Right renal cortex interstitium (tissue), 3 donors: ENCODE measurements around the gene RPL5. TPM values are rescaled to one million over a fixed set of nuclear protein-coding genes. Genes with fewer than 3 reads are reported as not detected.

Experiments
- DNase-seq, 3 donors: peaks; one replicate each; pipeline ENCODE4 v3.0.0-alpha.2; 2013; ENCODE audit warnings: low read depth in 3 of 3, low spot score in 2 of 3
- polyA plus RNA-seq, 3 donors: library from polyadenylated mRNA; unstranded; fragments of 120-200 nt; gene quantifications; one replicate each; pipeline ENCODE4 v1.2.1, GENCODE V29; 2013; ENCODE audit not compliant: insufficient read length in 3 of 3

The RPL5 gene
- polyA plus RNA-seq, 3 donors = 2,881 to 3,075 (median 3,001) TPM

DNA sequence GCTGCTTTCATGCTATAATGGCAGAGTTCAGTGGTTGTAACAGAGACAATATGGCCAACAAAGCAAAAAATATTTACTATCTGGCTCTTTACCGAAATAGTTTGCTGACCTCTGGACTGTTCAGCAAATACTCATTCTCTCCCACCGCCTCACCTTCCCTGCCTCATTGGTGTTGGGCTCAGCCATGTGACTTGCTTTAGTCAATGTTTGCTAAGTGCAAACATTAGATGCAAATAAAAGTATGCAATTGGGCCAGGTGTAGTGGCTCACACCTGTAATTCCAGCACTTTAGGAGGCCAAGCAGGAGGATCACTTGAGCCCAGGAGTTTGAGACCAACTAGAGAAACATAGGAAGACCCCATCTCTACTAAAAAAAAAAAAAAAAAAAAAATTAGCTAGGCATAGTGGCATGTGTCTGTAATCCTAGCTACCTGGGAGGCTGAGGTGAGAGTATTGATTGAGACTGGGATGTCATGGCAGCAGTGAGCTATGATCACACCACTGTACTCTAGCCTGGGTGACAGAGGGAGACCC lies 55.1 kb downstream of the RPL5 start:
- DNase-seq = no peak

DNA sequence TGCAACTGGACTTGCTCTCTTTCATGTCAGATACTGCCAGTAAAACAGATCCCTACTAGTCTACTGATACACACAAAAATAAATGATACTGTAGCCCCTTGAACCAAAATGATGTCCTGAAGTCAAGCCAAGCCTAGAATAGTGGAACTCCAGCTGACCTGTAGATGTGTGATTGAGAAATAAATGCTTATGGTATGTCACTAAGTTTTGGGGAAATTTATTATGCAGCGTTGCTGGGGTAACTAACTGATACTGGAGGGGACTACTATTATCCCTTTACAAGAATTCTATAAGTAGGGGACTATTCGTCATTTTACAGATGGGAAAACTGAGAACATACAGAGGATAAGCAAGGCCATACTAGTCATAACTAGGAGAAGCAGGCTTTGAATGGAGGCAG lies 55.6 kb downstream of the RPL5 start:
- DNase-seq = no peak

Other genes with a start within 250 kb of the RPL5 start
- 10 to 100 TPM; 18.6 to 21.8 (median 19.3) TPM for gene EVI5, start 46.9 kb upstream of the RPL5 start, polyA plus RNA-seq
- 1 to 10 TPM; 9.1 to 9.6 (median 9.4) TPM for gene DIPK1A, start 129.4 kb downstream of the RPL5 start, polyA plus RNA-seq
- gene MTF2, start 247.2 kb downstream of the RPL5 start, polyA plus RNA-seq = 10 to 100 TPM; 45.1 to 49.7 (median 49.5) TPM